Activated CD4-positive, alpha-beta memory T cell treated with anti-CD3 and anti-CD28 coated beads for 36 hours (primary cell): ENCODE measurements around the gene TNS4. TPM values are rescaled to one million over a fixed set of nuclear protein-coding genes. Genes with fewer than 3 reads are reported as not detected.

Experiments
- CTCF ChIA-PET: fragments of 350-600 bp; sonication (Branson Sonifier 250); formaldehyde crosslinking; loops from one replicate; lab custom pipeline; 2021; ENCODE audit warnings: antibody characterized with exemption, inconsistent platforms; lab: Charles Lee
- POLR2A ChIA-PET: fragments of 350-600 bp; sonication (Branson Sonifier 250); formaldehyde crosslinking; loops from one replicate; lab custom pipeline; 2021; ENCODE audit warnings: antibody characterized with exemption; lab: Charles Lee
- DNase-seq: peaks from one replicate; pipeline ENCODE4 v3.0.0-alpha.2; 2020
- H3K27ac Mint-ChIP-seq: one replicate; pipeline ENCODE4 v1.8.0; 2021; ENCODE audit warnings: mixed read lengths
- H3K27me3 Mint-ChIP-seq: one replicate; pipeline ENCODE4 v1.8.0; 2021; ENCODE audit warnings: mixed read lengths
- H3K36me3 Mint-ChIP-seq: one replicate; pipeline ENCODE4 v1.8.0; 2021; ENCODE audit warnings: mixed read lengths
- H3K4me1 Mint-ChIP-seq: one replicate; pipeline ENCODE4 v1.8.0; 2021; ENCODE audit warnings: low read depth, mixed read lengths
- H3K4me3 Mint-ChIP-seq: one replicate; pipeline ENCODE4 v1.8.0; 2021; ENCODE audit warnings: mild to moderate bottlenecking, mixed read lengths
- H3K9me3 Mint-ChIP-seq: one replicate; pipeline ENCODE4 v1.8.0; 2021; ENCODE audit warnings: mixed read lengths
- intact Hi-C: fragments of 100-400 bp; cut with micrococcal nuclease; formaldehyde crosslinking; loops from one replicate; pipeline ENCODE4 v1.15.1; 2023
- total RNA-seq, 2 experiments: library from RNA; stranded (reverse); gene quantifications; one replicate each; pipeline ENCODE4 v1.2.3, GENCODE V29; 2021

The TNS4 gene
- total RNA-seq, 2 experiments from 2014 or later, result 14.5 to 15.2 TPM

DNA sequence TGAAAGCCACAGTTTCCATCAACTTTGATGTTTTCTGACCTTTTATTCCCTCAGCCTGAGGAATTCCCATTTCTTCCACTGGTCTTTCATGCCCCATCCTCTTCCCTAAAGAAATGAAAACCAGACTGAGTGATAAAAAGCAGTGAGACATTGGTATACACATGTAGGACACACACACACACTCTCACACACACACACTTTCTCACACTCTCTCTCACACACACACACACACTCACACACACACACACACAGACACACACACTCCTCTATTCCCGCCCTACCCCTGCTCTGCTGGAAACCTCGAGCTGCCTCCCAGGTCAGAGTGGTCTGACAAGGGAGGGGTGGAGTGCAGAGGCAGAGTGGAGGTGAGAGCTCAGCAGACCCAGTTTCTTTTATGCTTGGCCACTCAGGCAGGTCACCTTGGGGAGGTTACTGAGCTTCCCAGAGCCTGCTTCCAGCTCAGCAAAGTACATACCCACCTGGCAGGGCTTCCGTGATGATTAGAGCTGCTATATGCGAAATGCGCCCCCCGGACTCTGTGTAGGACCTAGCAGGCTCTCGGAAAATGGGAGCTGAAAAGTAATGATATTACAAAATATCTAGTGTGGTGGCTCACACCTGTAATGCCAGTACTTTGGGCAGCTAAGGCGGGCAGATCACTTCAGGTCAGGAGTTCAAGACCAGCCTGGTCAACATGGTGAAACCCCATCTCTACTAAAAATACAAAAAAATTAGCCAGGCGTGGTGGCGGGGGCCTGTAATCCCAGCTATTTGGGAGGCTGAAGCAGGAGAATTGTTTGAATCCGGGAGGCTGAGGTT is 33.2 kb upstream of the TNS4 start:
- H3K4me1 Mint-ChIP-seq, result peaks cover 81% of the 10 kb centered on the region
- no peak for DNase-seq
- no peaks in the 10 kb centered on the region for H3K9me3 Mint-ChIP-seq
- no peak overlapping the region for H3K4me3 Mint-ChIP-seq
- CTCF ChIA-PET, result interaction anchor here (0.7 to 16.3 kb wide), 25 partner anchors 8 to 231 kb away, joined by 3 to 392 read pairs (median 17); partner anchors contain the start of genes CCR7, GJD3, IGFBP4 and TOP2A
- intact Hi-C loops, result no loop called here
- peaks cover 7% of the 10 kb centered on the region for H3K36me3 Mint-ChIP-seq
- POLR2A ChIA-PET, result interaction anchor here (1.0 to 4.1 kb wide), 6 partner anchors 8 to 177 kb away, joined by 3 to 36 read pairs (median 6); partner anchors contain the start of gene TOP2A
- H3K27ac Mint-ChIP-seq, result peak overlapping the region; percentile 94
- H3K27me3 Mint-ChIP-seq, result no peaks in the 10 kb centered on the region

DNA sequence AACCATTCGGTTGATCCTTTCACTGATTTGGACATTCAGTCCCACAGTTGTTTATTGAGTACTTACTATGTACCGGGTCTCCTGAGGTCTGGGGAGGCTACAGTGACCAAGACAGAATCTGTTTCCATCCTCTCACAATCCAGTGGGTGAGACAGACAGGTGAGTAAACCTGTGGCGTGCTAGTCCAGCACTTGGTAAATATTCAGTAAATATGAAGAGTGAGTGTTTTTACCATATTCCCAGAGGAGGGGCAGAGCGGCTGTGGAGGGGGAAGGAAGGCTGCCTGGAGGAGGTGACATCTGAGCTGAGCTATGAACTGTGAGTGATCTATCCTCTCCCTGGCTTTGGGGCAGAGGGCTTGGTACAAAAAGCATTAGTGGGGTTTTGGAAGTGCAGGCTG is 32.5 kb upstream of the TNS4 start:
- no peaks in the 10 kb centered on the region for H3K27me3 Mint-ChIP-seq
- H3K9me3 Mint-ChIP-seq, result no peaks in the 10 kb centered on the region
- POLR2A ChIA-PET, result interaction anchor here (0.6 to 4.1 kb wide), 10 partner anchors 9 to 176 kb away, joined by 3 to 36 read pairs (median 6); partner anchors contain the start of gene TOP2A
- H3K36me3 Mint-ChIP-seq, result peaks cover 7% of the 10 kb centered on the region
- peaks cover 79% of the 10 kb centered on the region for H3K4me1 Mint-ChIP-seq
- peak overlapping the region; percentile 75 for H3K4me3 Mint-ChIP-seq
- H3K27ac Mint-ChIP-seq, result peak overlapping the region; percentile 94
- DNase-seq, result no peak
- CTCF ChIA-PET, result interaction anchor here (0.7 to 16.3 kb wide), 37 partner anchors 9 to 231 kb away, joined by 3 to 392 read pairs (median 11); partner anchors contain the start of genes CCR7, GJD3, IGFBP4 and TOP2A
- intact Hi-C loops, result loop anchor here (1.0 kb wide), 4 partner anchors 7 to 172 kb away; no protein-coding TSS in a partner anchor

DNA sequence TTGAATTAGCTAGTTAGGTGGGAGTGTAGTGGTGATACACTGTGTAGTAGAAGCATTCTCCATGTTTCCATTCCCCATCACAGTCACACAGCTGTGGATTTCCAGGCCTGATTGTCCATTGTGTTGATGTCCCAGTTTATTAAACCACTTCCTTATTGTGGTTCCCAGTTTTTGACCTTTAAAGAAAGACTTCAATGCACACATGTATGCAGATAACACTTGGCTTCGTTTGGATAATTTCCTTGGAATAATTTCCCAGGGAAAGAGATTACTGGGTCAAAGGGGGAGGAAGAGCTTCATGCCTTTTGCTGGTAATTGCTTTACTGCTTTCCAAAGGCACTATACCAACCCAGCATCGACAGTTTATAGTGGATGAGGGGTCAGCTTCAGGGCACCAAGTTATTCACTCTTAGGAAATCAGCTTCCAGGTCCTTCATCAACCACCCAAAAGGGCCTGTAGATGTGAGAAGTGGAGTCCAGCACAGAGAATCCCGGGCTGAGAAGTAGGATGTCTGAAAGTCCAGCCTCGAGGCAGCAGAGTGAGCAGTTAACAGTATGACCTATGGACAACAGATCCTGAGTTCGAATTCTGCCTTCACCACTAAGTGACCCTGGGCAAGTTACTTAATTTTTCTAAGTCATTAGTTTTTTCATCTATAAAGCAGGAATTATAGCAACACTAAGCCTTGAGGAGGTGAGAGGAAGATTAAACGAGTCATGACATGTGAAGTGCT is 31.3 kb upstream of the TNS4 start:
- H3K36me3 Mint-ChIP-seq, result peaks cover 7% of the 10 kb centered on the region
- POLR2A ChIA-PET, result interaction anchor here (0.5 to 4.1 kb wide), 18 partner anchors 8 to 170 kb away, joined by 3 to 36 read pairs (median 8); partner anchors contain the start of gene TOP2A
- peaks cover 79% of the 10 kb centered on the region for H3K4me1 Mint-ChIP-seq
- CTCF ChIA-PET, result interaction anchor here (0.8 to 16.3 kb wide), 44 partner anchors 7 to 249 kb away, joined by 3 to 392 read pairs (median 8); partner anchors contain the start of genes CCR7, GJD3, IGFBP4 and TOP2A
- no peaks in the 10 kb centered on the region for H3K27me3 Mint-ChIP-seq
- peak overlapping the region; percentile 75 for H3K4me3 Mint-ChIP-seq
- DNase-seq, result peak; percentile 12
- no peaks in the 10 kb centered on the region for H3K9me3 Mint-ChIP-seq
- intact Hi-C loops, result loop anchor here (1.0 kb wide), 5 partner anchors 9 to 170 kb away; no protein-coding TSS in a partner anchor
- peak overlapping the region; percentile 94 for H3K27ac Mint-ChIP-seq

DNA sequence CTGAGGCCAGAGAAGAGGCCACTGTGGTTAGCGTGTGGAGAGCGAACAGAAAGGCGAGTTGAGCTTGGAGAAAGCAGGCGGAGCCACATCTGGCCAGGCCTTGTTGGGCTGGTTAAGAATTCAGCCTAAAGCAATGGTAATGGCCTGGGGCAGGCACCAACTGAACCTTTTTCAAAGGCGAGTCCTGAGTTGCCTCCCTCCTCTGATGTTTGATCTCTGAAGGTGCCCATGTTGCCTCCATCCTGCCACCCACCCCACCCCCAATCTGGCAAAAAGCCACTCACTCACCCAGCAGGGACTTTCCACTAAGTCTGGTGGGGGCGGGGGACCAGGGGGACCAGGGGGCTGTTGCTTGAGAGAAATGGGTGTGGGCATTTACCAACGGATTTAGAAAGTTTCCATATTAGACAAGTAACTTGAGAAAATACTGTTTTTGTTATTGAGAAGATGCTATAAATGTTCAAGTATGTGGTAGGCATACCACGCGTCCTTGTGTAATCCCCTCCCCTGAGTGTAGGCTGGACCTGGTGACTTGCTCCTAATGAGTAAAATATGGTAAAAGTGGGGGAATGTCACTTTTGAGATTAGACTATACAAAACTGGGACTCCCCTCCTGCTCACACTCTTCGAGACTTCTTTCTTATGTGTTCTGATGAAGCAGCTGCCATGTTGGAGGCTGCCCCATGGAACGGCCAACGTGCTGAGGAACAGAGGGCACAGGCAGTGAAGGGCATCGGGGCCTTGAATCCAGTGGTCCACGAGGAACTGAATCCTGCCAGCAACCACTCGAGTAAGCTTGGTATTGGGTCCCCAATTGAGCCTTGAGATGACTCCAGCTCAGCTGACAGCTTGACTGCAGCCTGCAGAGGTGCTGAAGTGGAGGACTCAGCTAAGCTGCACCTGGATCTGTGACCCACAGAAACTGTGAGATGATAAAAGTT is 29.9 kb upstream of the TNS4 start:
- H3K4me3 Mint-ChIP-seq, result peak overlapping the region; percentile 75
- ChIA-PET CTCF (interaction anchor here (0.9 to 16.3 kb wide), 28 partner anchors 7 to 1577 kb away, joined by 3 to 392 read pairs (median 16); partner anchors contain the start of genes CCR7, GJD3, IGFBP4 and TOP2A), POLR2A (interaction anchor here (0.7 to 4.1 kb wide), 14 partner anchors 9 to 114 kb away, joined by 3 to 36 read pairs (median 7); partner anchors contain the start of gene TOP2A)
- H3K27me3 Mint-ChIP-seq, result no peaks in the 10 kb centered on the region
- peaks cover 67% of the 10 kb centered on the region for H3K4me1 Mint-ChIP-seq
- peaks cover under 1% of the 10 kb centered on the region for H3K9me3 Mint-ChIP-seq
- DNase-seq, result peak; percentile 94
- intact Hi-C loops, result loop anchor here (1.0 kb wide), 4 partner anchors 15 to 173 kb away; no protein-coding TSS in a partner anchor
- H3K36me3 Mint-ChIP-seq, result peaks cover 7% of the 10 kb centered on the region
- peak overlapping the region; percentile 94 for H3K27ac Mint-ChIP-seq

GRCh38 chr17:40530531-40530994 is 29.1 kb upstream of the TNS4 start:
- Mint-ChIP-seq H3K27me3 (no peaks in the 10 kb centered on the region), H3K9me3 (peaks cover 8% of the 10 kb centered on the region), H3K4me3 (peak overlapping the region; percentile 28), H3K27ac (peak overlapping the region; percentile 94), H3K4me1 (peaks cover 62% of the 10 kb centered on the region), H3K36me3 (peaks cover 10% of the 10 kb centered on the region)
- intact Hi-C loops, result no loop called here
- POLR2A ChIA-PET, result interaction anchor here (0.7 to 4.1 kb wide), 5 partner anchors 12 to 168 kb away, joined by 3 to 36 read pairs (median 17); no protein-coding TSS in a partner anchor
- DNase-seq, result peak; percentile 9
- CTCF ChIA-PET, result interaction anchor here (0.9 to 16.3 kb wide), 7 partner anchors 13 to 214 kb away, joined by 3 to 392 read pairs (median 42); partner anchors contain the start of genes CCR7 and IGFBP4

GRCh38 chr17:40529991-40530390 is 28.6 kb upstream of the TNS4 start:
- H3K27ac Mint-ChIP-seq, result peak overlapping the region; percentile 94
- no peak for DNase-seq

DNA sequence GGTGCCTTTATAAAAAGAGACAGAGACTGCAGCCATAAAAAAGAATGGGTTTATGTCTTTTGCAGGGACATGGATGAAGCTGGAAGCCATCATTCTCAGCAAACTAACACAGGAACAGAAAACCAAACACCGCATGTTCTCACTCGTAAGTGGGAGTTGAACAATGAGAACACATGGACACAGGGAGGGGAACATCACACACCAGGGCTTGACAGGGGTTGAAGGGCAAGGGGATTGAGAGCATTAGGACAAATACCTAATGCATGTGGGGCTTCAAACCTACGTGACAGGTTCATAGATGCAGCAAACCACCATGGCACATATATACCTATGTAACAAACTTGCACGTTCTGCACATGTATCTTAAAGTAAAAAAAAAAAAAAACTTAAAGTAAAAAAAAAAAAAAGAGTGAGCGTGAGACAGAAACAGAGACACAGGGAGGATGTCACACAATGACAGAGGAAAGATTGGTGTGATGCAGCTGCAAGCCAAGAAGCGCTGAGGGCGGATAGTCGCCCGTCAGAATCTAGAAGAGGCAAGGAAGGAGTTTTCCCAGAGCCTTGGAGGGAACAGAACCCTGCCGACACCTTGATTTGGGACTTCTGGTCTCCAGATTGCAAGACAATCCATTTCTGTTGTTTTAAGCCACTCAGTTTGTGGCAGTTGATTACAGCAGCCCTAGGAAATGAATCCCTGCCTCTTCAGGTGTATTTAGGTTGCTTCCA is 27.4 kb upstream of the TNS4 start:
- ChIA-PET CTCF (interaction anchor here (0.6 to 16.3 kb wide), 5 partner anchors 27 to 188 kb away, joined by 3 to 392 read pairs (median 3); partner anchors contain the start of gene CCR7), POLR2A (interaction anchor here (1.1 kb wide), 1 partner anchor 11 kb away, joined by 3 read pairs; no protein-coding TSS in a partner anchor)
- DNase-seq, result peak; percentile 48
- peaks cover 59% of the 10 kb centered on the region for H3K4me1 Mint-ChIP-seq
- intact Hi-C loops, result no loop called here
- H3K4me3 Mint-ChIP-seq, result peak overlapping the region; percentile 16
- peak overlapping the region; percentile 77 for H3K27ac Mint-ChIP-seq
- H3K9me3 Mint-ChIP-seq, result peaks cover 24% of the 10 kb centered on the region
- H3K27me3 Mint-ChIP-seq, result no peaks in the 10 kb centered on the region
- peaks cover 26% of the 10 kb centered on the region for H3K36me3 Mint-ChIP-seq

More at GRCh38 chr17:40529991-40530390, 28.6 kb upstream of the TNS4 start:
- Mint-ChIP-seq H3K4me1 (peaks cover 62% of the 10 kb centered on the region), H3K27me3 (no peaks in the 10 kb centered on the region), H3K4me3 (no peak overlapping the region), H3K36me3 (peaks cover 15% of the 10 kb centered on the region), H3K9me3 (peaks cover 13% of the 10 kb centered on the region)
- ChIA-PET POLR2A (interaction anchor here (0.7 to 4.1 kb wide), 4 partner anchors 13 to 167 kb away, joined by 3 to 36 read pairs (median 14); no protein-coding TSS in a partner anchor), CTCF (interaction anchor here (1.3 to 16.3 kb wide), 4 partner anchors 26 to 168 kb away, joined by 3 to 392 read pairs (median 124); partner anchors contain the start of genes CCR7 and IGFBP4)
- intact Hi-C loops, result no loop called here

GRCh38 chr17:40526668-40527067 is 25.2 kb upstream of the TNS4 start:
- peaks cover 47% of the 10 kb centered on the region for H3K4me1 Mint-ChIP-seq
- no peaks in the 10 kb centered on the region for H3K27me3 Mint-ChIP-seq
- intact Hi-C loops, result no loop called here
- H3K36me3 Mint-ChIP-seq, result peaks cover 40% of the 10 kb centered on the region
- H3K9me3 Mint-ChIP-seq, result peaks cover 27% of the 10 kb centered on the region
- no peak overlapping the region for H3K4me3 Mint-ChIP-seq
- no peak for DNase-seq
- ChIA-PET POLR2A (interaction anchor here (1.3 kb wide), 1 partner anchor 9 kb away, joined by 4 read pairs; no protein-coding TSS in a partner anchor), CTCF (interaction anchor here (1.1 to 1.8 kb wide), 3 partner anchors 33 to 109 kb away, joined by 3 to 9 read pairs (median 5); partner anchors contain the start of gene TOP2A)
- no peak overlapping the region for H3K27ac Mint-ChIP-seq

GRCh38 chr17:40525294-40525693 is 23.9 kb upstream of the TNS4 start:
- no peak overlapping the region for H3K27ac Mint-ChIP-seq
- H3K4me1 Mint-ChIP-seq, result peaks cover 40% of the 10 kb centered on the region
- H3K4me3 Mint-ChIP-seq, result no peak overlapping the region
- no peak for DNase-seq
- intact Hi-C loops, result no loop called here
- POLR2A ChIA-PET, result interaction anchor here (1.3 kb wide), 1 partner anchor 8 kb away, joined by 4 read pairs; no protein-coding TSS in a partner anchor
- peaks cover 48% of the 10 kb centered on the region for H3K36me3 Mint-ChIP-seq
- H3K9me3 Mint-ChIP-seq, result peaks cover 27% of the 10 kb centered on the region
- CTCF ChIA-PET, result interaction anchor here (0.8 to 2.5 kb wide), 4 partner anchors 8 to 49 kb away, joined by 3 to 20 read pairs (median 4); no protein-coding TSS in a partner anchor
- H3K27me3 Mint-ChIP-seq, result no peaks in the 10 kb centered on the region
